Measurements from ENCODE around the gene GOLGA8Q.
"Not testable (repeated sequence)": the region's sequence is repeated elsewhere in the genome, so short reads cannot be mapped to it uniquely, and the experiment has no call there.

The GOLGA8Q gene

GRCh38 chr15:30551750-30552149, at the start of gene GOLGA8Q:
TSS of gene GOLGA8Q (plus strand) at chr15:30552050. CDS start at chr15:30552078, 28 bp downstream.
- not testable (repeated sequence) for DNase-seq

- DNase-seq, result not testable (repeated sequence)
These were observed 48.7 kb upstream of the GOLGA8Q start for GRCh38 chr15:30502904-30503781.

- not testable (repeated sequence) for DNase-seq
These were observed 47.5 kb upstream of the GOLGA8Q start for GRCh38 chr15:30504162-30504843.

- DNase-seq, result not testable (repeated sequence)
These were observed 37.3 kb upstream of the GOLGA8Q start for GRCh38 chr15:30514545-30514944.

GRCh38 chr15:30523453-30524243, 28.2 kb upstream of the GOLGA8Q start:
- DNase-seq, result not testable (repeated sequence)

- DNase-seq, result not testable (repeated sequence)
These were observed 25.9 kb upstream of the GOLGA8Q start for GRCh38 chr15:30525912-30526311.

- DNase-seq, result not testable (repeated sequence)
These were observed 22.8 kb upstream of the GOLGA8Q start for GRCh38 chr15:30529049-30529448.

- DNase-seq, result not testable (repeated sequence)
These were observed 15.1 kb downstream of the GOLGA8Q start for GRCh38 chr15:30566949-30567348.

- not testable (repeated sequence) for DNase-seq
These were observed 21.2 kb downstream of the GOLGA8Q start for GRCh38 chr15:30573012-30573491.

- DNase-seq, result not testable (repeated sequence)
These were observed 27.6 kb downstream of the GOLGA8Q start for GRCh38 chr15:30579394-30579970.

- not testable (repeated sequence) for DNase-seq
These were observed 28.9 kb downstream of the GOLGA8Q start for GRCh38 chr15:30580716-30581115.

- not testable (repeated sequence) for DNase-seq
These were observed 47.1 kb downstream of the GOLGA8Q start for GRCh38 chr15:30598953-30599352.

- DNase-seq, result not testable (repeated sequence)
These were observed 51.9 kb downstream of the GOLGA8Q start, which contains the start of gene GOLGA8H for GRCh38 chr15:30603796-30604195. TSS of gene GOLGA8H (plus strand) at chr15:30604028. CDS start at chr15:30604126, 98 bp downstream.
